ENCODE results near the gene PRSS22. TPM values are rescaled to one million over a fixed set of nuclear protein-coding genes. Genes with fewer than 3 reads are reported as not detected.

PRSS22 gene
- total RNA-seq, 2 donors from 2014 or later: 5.0 to 6.2 TPM

GRCh38 chr16:2825906-2826305 is 32.1 kb downstream of the PRSS22 start:
- H3K27me3 ChIP-seq (ENCODE audit: control insufficient read depth, insufficient read depth, low read length, poor library complexity, severe bottlenecking): no peaks in the 10 kb centered on the region
- no peak overlapping the region for H3K9ac ChIP-seq (ENCODE audit: extremely low read depth, low read length, poor library complexity, severe bottlenecking)
- no peak overlapping the region for H3K4me3 ChIP-seq (ENCODE audit: low read length)
- H3K4me1 Mint-ChIP-seq: no peaks in the 10 kb centered on the region
- no peaks in the 10 kb centered on the region for H3K36me3 Mint-ChIP-seq (ENCODE audit: low read depth)
- H3K27me3 Mint-ChIP-seq (ENCODE audit: insufficient read depth): no peaks in the 10 kb centered on the region
- no peaks in the 10 kb centered on the region for H3K9me3 Mint-ChIP-seq
- 89 to 93% methylated on average over 5 to 10 of the region's 11 CpGs for WGBS, 2 experiments (ENCODE audit: insufficient coverage in 1 of 2, insufficient read length in 1 of 2)
- DNase-seq: peak; percentile 35
- H3K4me1 ChIP-seq (ENCODE audit: control insufficient read depth, insufficient read depth, low read length): no peaks in the 10 kb centered on the region
- no peaks in the 10 kb centered on the region for H3K36me3 ChIP-seq (ENCODE audit: control insufficient read depth, insufficient read depth, low read length)
- no peak overlapping the region for H3K4me3 Mint-ChIP-seq
- no peak overlapping the region for H3K27ac Mint-ChIP-seq
- TF ChIP-seq, protein P1, sequence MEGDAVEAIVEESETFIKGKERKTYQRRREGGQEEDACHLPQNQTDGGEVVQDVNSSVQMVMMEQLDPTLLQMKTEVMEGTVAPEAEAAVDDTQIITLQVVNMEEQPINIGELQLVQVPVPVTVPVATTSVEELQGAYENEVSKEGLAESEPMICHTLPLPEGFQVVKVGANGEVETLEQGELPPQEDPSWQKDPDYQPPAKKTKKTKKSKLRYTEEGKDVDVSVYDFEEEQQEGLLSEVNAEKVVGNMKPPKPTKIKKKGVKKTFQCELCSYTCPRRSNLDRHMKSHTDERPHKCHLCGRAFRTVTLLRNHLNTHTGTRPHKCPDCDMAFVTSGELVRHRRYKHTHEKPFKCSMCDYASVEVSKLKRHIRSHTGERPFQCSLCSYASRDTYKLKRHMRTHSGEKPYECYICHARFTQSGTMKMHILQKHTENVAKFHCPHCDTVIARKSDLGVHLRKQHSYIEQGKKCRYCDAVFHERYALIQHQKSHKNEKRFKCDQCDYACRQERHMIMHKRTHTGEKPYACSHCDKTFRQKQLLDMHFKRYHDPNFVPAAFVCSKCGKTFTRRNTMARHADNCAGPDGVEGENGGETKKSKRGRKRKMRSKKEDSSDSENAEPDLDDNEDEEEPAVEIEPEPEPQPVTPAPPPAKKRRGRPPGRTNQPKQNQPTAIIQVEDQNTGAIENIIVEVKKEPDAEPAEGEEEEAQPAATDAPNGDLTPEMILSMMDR (conservative IDR thresholded peaks at IDR 0.05): no peak
- no peak overlapping the region for H3K27ac ChIP-seq (ENCODE audit: low read depth, low read length)
- no peaks in the 10 kb centered on the region for H3K9me3 ChIP-seq (ENCODE audit: control insufficient read depth, low read length)

DNA sequence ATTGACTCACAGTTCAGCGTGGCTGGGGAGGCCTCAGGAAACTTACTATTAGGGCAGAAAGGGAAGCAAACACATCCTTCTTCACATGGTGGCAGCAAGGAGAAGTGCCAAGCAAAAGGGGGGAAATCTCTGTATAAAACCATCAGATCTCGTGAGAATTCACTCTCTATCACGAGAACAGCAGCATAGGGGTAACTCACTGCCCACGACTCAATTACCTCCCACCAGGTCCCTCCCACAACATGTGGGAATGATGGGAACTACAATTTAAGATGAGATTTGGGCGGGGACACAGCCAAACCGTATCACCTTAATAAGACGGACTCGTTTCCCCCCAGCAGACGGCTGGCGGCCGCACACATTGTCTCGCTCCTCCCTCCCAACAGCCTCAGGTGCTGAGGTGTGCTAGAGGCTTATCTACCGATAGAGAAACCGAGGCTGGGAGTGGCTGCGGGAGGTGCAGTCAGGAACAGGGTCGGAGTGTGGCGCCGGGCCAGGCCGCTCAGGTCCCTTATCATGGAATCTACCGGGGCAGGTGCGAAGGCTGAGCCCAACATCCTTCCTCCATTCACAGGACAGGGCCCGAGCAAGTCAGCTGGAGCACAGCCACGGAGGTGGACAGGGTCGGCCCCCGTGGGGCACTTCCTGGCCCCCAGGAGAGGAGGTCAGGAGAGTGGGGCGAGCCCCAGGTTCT is 32.8 kb downstream of the PRSS22 start:
- TF ChIP-seq, protein P1 (conservative IDR thresholded peaks at IDR 0.05): no peak
- Mint-ChIP-seq H3K4me1 (no peaks in the 10 kb centered on the region), H3K4me3 (no peak overlapping the region), H3K27me3 (ENCODE audit: insufficient read depth) (no peaks in the 10 kb centered on the region), H3K36me3 (ENCODE audit: low read depth) (no peaks in the 10 kb centered on the region), H3K27ac (no peak overlapping the region), H3K9me3 (no peaks in the 10 kb centered on the region)
- Histone ChIP-seq H3K27me3 (ENCODE audit: control insufficient read depth, insufficient read depth, low read length, poor library complexity, severe bottlenecking) (no peaks in the 10 kb centered on the region), H3K4me1 (ENCODE audit: control insufficient read depth, insufficient read depth, low read length) (no peaks in the 10 kb centered on the region), H3K9me3 (ENCODE audit: control insufficient read depth, low read length) (no peaks in the 10 kb centered on the region), H3K27ac (ENCODE audit: low read depth, low read length) (no peak overlapping the region), H3K4me3 (ENCODE audit: low read length) (no peak overlapping the region), H3K36me3 (ENCODE audit: control insufficient read depth, insufficient read depth, low read length) (no peaks in the 10 kb centered on the region), H3K9ac (ENCODE audit: extremely low read depth, low read length, poor library complexity, severe bottlenecking) (no peak overlapping the region)
- peak; percentile 33 for DNase-seq
- WGBS, 2 experiments (ENCODE audit: insufficient coverage in 1 of 2, insufficient read length in 1 of 2): 90 to 95% methylated on average over 13 to 26 of the region's 26 CpGs

- DNase-seq: peak; percentile 30
- Mint-ChIP-seq H3K9me3 (no peaks in the 10 kb centered on the region), H3K4me1 (no peaks in the 10 kb centered on the region), H3K4me3 (no peak overlapping the region), H3K27ac (no peak overlapping the region), H3K27me3 (ENCODE audit: insufficient read depth) (no peaks in the 10 kb centered on the region), H3K36me3 (ENCODE audit: low read depth) (no peaks in the 10 kb centered on the region)
- no peaks in the 10 kb centered on the region for H3K36me3 ChIP-seq (ENCODE audit: control insufficient read depth, insufficient read depth, low read length)
- H3K27me3 ChIP-seq (ENCODE audit: control insufficient read depth, insufficient read depth, low read length, poor library complexity, severe bottlenecking): no peaks in the 10 kb centered on the region
- no peak overlapping the region for H3K9ac ChIP-seq (ENCODE audit: extremely low read depth, low read length, poor library complexity, severe bottlenecking)
- WGBS, 2 experiments (ENCODE audit: insufficient coverage in 1 of 2, insufficient read length in 1 of 2): 80 to 91% methylated on average over 3 to 10 of the region's 10 CpGs
- H3K4me3 ChIP-seq (ENCODE audit: low read length): no peak overlapping the region
- no peaks in the 10 kb centered on the region for H3K4me1 ChIP-seq (ENCODE audit: control insufficient read depth, insufficient read depth, low read length)
- H3K27ac ChIP-seq (ENCODE audit: low read depth, low read length): no peak overlapping the region
- TF ChIP-seq, protein P1 (conservative IDR thresholded peaks at IDR 0.05): no peak
- no peaks in the 10 kb centered on the region for H3K9me3 ChIP-seq (ENCODE audit: control insufficient read depth, low read length)
Measured at GRCh38 chr16:2824626-2825025, 33.3 kb downstream of the PRSS22 start.
